Testis (tissue), 3 donors: ENCODE data around the gene FXYD7. TPM values are rescaled to one million over a fixed set of nuclear protein-coding genes. Genes with fewer than 3 reads are reported as not detected.

Experiments
- DNase-seq: peaks from one replicate; pipeline ENCODE4 v3.0.0-alpha.2; 2019
- H3K27ac ChIP-seq, 2 donors: fragments of 200-600 bp; sonication (generic); one replicate each; pipeline ENCODE4 v1.5.1; 2019
- H3K27me3 ChIP-seq: fragments of 200-600 bp; sonication (generic); one replicate; pipeline ENCODE4 v1.5.1; 2019
- H3K36me3 ChIP-seq: fragments of 200-600 bp; sonication (generic); one replicate; pipeline ENCODE4 v1.5.1; 2017; ENCODE audit warnings: low read depth; ENCODE audit errors: missing control alignments
- H3K4me1 ChIP-seq: fragments of 200-600 bp; sonication (generic); one replicate; pipeline ENCODE4 v1.5.1; 2019
- H3K4me3 ChIP-seq, 2 donors: fragments of 200-600 bp; sonication (generic); one replicate each; pipeline ENCODE4 v1.5.1; 2017 to 2019
- H3K9me3 ChIP-seq: fragments of 200-600 bp; sonication (generic); one replicate; pipeline ENCODE4 v1.5.1; 2017
- POLR2A ChIP-seq: fragments of 450-650 bp; IDR thresholded peaks from one replicate; pipeline ENCODE4 v1.6.1; 2017; ENCODE audit warnings: antibody characterized with exemption, mild to moderate bottlenecking, moderate library complexity
- WGBS, 2 donors: methylation state at CpG; one replicate each; pipeline ENCODE4 v1.1.5; 2018; 5-methylcytosine and 5-hydroxymethylcytosine counted together
- intact Hi-C: fragments of 100-400 bp; cut with DNase I; formaldehyde crosslinking; loops from one replicate; pipeline ENCODE4 v1.15.1; 2023; ENCODE audit warnings: low total_unique reads
- polyA plus RNA-seq: library from polyadenylated mRNA; stranded (reverse); fragments of 350-450 nt; fragmentation: Illumina TruSeq; extraction: RNeasy Lipid Tissue Mini Kit (QIAGEN cat#74804); gene quantifications from one replicate; pipeline ENCODE4 v1.2.3, GENCODE V29; 2014; ENCODE audit warnings: low read depth, low replicate concordance; ENCODE audit not compliant: insufficient read depth
- total RNA-seq, 2 donors: library from RNA; depleted of rRNA; stranded (reverse); fragments of >200 nt; gene quantifications; one replicate each; pipeline ENCODE4 v1.2.3, GENCODE V29; 2016
- TF ChIP-seq, protein P1 (sequence below), 3 experiments: fragments of 450-650 bp in 2 of 3; fragments of 200-600 bp in 1 of 3; sonication (generic) in 1 of 3; IDR thresholded peaks; one replicate each; pipeline ENCODE4 v1.5.1; 2016 to 2019; ENCODE audit warnings: antibody characterized with exemption in 3 of 3, mild to moderate bottlenecking in 2 of 3, moderate library complexity in 1 of 3

Gene FXYD7
- total and polyA plus RNA-seq, 3 donors from 2014 or later: 1.2 to 2.1 TPM; not detected in 1

DNA sequence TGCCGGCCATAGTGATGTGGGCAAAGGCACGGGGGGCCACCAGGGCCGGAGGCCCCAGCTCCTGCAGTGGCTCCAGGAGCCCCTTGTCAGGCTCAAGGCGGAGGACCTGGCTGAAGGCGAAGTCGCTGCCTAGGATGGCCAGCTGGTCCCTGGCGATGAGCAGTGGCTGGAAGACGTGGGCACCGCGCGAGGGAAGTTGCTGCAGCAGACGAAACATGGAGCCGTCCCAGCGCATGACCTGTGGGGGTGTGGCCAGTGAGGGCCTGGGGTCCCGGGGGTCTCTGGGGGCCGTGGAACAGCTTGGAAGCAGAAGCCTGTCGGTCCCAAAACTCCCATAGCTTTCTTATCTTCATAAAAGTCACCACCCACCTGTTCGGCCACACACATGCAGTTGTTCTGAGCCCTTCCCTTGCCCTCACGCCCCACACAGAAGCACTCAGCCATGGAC, 17.8 kb upstream of the FXYD7 start:
- peak overlapping the region; percentile 18 to 95 for H3K27ac ChIP-seq
- TF ChIP-seq, protein P1, sequence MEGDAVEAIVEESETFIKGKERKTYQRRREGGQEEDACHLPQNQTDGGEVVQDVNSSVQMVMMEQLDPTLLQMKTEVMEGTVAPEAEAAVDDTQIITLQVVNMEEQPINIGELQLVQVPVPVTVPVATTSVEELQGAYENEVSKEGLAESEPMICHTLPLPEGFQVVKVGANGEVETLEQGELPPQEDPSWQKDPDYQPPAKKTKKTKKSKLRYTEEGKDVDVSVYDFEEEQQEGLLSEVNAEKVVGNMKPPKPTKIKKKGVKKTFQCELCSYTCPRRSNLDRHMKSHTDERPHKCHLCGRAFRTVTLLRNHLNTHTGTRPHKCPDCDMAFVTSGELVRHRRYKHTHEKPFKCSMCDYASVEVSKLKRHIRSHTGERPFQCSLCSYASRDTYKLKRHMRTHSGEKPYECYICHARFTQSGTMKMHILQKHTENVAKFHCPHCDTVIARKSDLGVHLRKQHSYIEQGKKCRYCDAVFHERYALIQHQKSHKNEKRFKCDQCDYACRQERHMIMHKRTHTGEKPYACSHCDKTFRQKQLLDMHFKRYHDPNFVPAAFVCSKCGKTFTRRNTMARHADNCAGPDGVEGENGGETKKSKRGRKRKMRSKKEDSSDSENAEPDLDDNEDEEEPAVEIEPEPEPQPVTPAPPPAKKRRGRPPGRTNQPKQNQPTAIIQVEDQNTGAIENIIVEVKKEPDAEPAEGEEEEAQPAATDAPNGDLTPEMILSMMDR (IDR thresholded peaks at IDR 0.05): no peak
- TF ChIP-seq POLR2A: no peak
- WGBS, 2 donors: 62 to 76% methylated on average over 19 of the region's 19 CpGs
- no peak overlapping the region for H3K4me3 ChIP-seq
- no peaks in the 10 kb centered on the region for H3K36me3 ChIP-seq
- no peak for DNase-seq
- intact Hi-C loops: no loop called here
- H3K4me1 ChIP-seq: peaks cover 31% of the 10 kb centered on the region
- H3K9me3 ChIP-seq: no peaks in the 10 kb centered on the region
- H3K27me3 ChIP-seq: no peaks in the 10 kb centered on the region

DNA sequence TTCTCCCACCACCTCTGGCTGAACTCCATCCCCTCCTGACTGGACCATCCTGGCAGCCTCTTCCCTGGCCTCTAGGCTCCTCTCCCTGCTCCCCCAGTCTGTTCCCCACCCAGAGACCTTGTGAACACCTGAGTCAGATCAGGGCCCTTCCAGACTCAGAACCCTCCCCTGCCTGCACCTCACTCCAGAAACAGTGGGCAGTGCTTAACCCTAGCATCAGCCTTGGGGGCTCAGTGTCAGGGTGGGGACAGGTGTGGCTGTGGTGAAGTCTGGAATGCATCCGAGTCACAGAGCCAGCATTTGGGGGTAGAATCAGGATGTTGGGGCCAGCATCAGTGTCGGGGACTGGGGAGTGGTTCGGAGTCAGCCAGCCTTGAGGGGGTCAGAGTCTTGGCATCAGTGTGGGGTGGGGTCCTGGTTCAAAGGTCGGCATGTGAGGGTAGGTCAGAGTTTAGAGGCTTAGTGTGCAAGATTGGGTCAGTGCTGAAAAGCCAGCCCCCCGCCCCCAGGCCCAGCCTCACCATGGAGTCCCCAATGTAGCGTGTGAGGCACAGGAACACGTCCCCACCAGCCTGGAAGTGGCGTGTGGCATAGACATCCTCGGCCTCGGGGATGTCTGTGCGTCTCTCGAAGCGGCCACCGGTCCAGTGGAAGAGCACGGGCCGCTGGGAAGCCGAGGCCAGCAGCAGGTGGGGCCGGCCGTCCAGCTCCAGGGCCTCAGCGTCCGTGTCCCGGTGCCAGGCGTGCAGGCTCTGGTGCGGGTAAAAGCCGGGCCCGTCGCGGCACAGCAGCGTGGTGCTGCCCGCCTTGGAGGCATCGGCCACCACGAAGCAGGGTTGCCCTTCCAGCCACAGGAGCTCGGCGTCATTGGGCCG, 17.1 kb upstream of the FXYD7 start:
- intact Hi-C loops: no loop called here
- Histone ChIP-seq H3K4me3 (peak overlapping the region in 1 of 2 donors; percentile 16), H3K9me3 (no peaks in the 10 kb centered on the region), H3K36me3 (no peaks in the 10 kb centered on the region), H3K27me3 (no peaks in the 10 kb centered on the region), H3K4me1 (peaks cover 31% of the 10 kb centered on the region), H3K27ac (peak overlapping the region; percentile 18 to 95)
- DNase-seq: no peak
- TF ChIP-seq POLR2A: no peak
- TF ChIP-seq, protein P1 (IDR thresholded peaks at IDR 0.05): no peak
- WGBS, 2 donors: 63 to 64% methylated on average over 4 to 32 of the region's 35 CpGs

DNA sequence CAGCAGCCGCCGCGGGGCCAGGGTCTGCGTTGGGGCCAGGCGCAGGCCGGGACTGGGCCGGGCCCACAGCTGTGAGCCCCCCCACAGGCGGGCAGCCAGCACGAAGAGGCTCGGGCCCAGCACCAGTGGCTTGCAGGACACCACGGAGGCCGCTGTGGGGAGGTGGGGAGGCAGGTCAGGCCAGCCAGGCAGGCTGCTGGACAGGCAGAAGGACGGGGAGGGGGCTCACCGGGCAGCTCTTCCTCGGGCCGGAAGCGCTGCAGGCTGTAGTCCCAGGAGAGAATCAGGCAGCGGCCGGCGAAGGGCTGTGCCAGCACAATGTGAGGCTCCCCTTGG, 16.5 kb upstream of the FXYD7 start:
- peaks cover 31% of the 10 kb centered on the region for H3K4me1 ChIP-seq
- 30% methylated on average over 11 of the region's 20 CpGs; no CpG with 5 or more reads in 1 of the 2 donors for WGBS, 2 donors
- H3K4me3 ChIP-seq: peak overlapping the region in 1 of 2 donors; percentile 16
- intact Hi-C loops: no loop called here
- no peaks in the 10 kb centered on the region for H3K27me3 ChIP-seq
- no peaks in the 10 kb centered on the region for H3K9me3 ChIP-seq
- DNase-seq: peak; percentile 43
- no peaks in the 10 kb centered on the region for H3K36me3 ChIP-seq
- TF ChIP-seq, protein P1 (IDR thresholded peaks at IDR 0.05): no peak
- no peak for TF ChIP-seq POLR2A
- H3K27ac ChIP-seq: peak overlapping the region; percentile 18 to 95

DNA sequence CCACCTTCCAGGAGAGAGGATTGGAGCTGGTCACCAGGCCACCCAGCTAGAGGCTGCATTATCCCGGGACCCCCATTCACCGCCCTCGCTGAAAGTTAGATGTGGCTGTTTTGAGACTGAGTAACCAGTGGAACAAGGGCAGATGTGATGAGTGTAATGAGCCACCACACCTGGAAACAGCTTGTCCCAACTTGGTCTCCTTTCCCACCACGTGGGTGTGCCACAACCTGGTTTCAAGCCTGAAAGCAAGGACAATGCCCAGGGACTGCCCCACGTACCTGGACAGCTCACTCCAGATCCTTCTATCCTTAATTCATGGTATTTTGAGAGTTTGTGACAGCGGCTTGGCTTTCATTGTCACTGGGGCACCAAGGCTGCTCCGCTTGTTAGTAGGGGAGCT, 15.2 kb upstream of the FXYD7 start:
- Histone ChIP-seq H3K4me1 (peaks cover 31% of the 10 kb centered on the region), H3K36me3 (no peaks in the 10 kb centered on the region), H3K27me3 (no peaks in the 10 kb centered on the region), H3K27ac (no peak overlapping the region), H3K9me3 (no peaks in the 10 kb centered on the region), H3K4me3 (no peak overlapping the region)
- no peak for TF ChIP-seq POLR2A
- TF ChIP-seq, protein P1 (IDR thresholded peaks at IDR 0.05): no peak
- intact Hi-C loops: no loop called here
- WGBS, 2 donors: 91 to 93% methylated on average over 7 of the region's 7 CpGs
- DNase-seq: no peak
